Activated naive CD4-positive, alpha-beta T cell treated with Interleukin-2 at 50 U/mL for 16 hours (primary cell): Measurements from ENCODE around the gene ERGIC2.
"Not testable (repeated sequence)": the region's sequence is repeated elsewhere in the genome, so short reads cannot be mapped to it uniquely, and the experiment has no call there.

Source experiments
- DNase-seq: peaks from one replicate; pipeline ENCODE4 v3.0.0-alpha.2; 2020

Gene ERGIC2

DNA sequence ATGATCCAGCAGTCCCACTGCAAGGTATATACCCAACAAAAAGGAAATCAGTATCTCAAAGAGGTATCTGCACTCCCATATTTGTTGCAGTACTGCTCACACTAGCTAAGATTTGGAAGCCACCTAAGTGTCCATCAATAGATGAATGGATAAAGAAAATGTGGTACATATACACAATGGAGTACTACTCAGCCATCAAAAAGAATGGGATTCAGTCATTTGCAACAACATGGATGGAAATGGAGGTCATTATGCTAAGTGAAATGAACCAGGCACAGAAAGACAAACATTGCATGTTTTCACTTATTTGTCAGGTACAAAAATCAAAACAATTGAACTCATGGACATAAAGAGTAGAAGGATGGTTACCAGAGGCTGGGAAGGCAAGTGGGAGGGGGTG, 90.5 kb downstream of the ERGIC2 start:
- not testable (repeated sequence) for DNase-seq

DNA sequence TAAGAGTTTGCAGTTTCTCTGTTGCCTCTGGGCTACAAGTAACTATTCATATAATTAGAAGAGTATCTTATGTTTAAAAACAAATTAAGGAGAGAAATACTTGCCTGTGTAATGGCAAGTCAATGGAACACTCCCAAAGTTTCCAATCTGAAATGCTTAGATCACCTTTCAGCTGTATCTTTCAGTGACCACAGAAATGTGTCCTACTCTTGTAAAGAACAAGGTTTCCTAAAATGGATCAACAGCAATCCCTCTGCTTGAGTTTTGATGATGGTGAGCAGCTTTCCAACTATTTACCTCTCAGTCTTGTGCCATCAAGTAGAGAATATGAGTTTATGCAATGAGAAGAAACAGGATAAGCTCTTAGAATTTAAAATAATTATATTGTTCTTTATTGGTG, 92.9 kb downstream of the ERGIC2 start:
- no peak for DNase-seq

DNA sequence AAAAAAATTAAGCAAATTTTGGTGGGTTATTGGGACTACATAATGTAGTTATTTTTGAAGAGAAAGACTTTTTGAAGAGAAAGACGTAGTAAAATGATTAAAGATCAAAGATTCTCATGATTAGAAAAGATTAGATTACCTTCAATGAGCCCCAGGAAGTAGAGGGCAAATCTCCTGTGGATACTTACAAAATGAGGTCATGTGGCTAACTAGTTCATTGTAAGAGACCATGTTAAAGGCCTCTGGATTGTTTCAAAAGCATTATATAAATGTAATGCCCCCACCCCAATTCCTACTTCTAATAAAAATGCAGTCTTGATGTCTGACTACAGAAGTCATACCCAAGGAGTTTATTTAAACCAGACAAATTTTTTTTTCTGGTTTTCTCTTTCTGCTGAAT, 93.3 kb downstream of the ERGIC2 start:
- no peak for DNase-seq
